WI38 (cell line): Measurements from ENCODE around the gene APOL1.

Experiments used
- H3K4me3 ChIP-seq: 2 replicates; pipeline ENCODE4 v1.5.1; 2011; ENCODE audit warnings: low read depth, mild to moderate bottlenecking, control low read depth, low read length
- TF ChIP-seq, protein P1 (sequence below): IDR thresholded peaks from 2 replicates; pipeline ENCODE4 v1.5.1; 2012; ENCODE audit warnings: low read depth, mild to moderate bottlenecking, control low read depth, low read length

The APOL1 gene

DNA sequence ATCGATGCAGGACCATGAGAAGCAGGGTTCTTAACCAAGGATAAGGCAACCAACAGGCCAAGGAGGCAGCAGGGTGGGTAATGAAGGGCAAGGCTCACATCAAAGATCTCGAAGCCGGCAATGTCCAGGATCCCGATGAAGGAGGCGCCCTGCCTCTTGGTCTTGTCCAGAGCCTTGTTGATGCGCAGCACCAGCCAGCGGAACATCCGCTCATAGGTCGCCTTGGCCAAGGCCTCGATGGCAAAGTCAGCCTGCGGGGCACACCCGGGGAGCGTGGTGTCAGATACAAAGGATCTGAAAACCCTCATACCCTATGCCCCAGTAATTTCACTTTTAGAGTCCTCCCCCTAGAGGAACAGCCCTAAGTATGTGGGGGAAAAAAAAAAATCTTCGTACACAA is 63.5 kb downstream of the APOL1 start:
- H3K4me3 ChIP-seq = no peak overlapping the region
- TF ChIP-seq, protein P1, sequence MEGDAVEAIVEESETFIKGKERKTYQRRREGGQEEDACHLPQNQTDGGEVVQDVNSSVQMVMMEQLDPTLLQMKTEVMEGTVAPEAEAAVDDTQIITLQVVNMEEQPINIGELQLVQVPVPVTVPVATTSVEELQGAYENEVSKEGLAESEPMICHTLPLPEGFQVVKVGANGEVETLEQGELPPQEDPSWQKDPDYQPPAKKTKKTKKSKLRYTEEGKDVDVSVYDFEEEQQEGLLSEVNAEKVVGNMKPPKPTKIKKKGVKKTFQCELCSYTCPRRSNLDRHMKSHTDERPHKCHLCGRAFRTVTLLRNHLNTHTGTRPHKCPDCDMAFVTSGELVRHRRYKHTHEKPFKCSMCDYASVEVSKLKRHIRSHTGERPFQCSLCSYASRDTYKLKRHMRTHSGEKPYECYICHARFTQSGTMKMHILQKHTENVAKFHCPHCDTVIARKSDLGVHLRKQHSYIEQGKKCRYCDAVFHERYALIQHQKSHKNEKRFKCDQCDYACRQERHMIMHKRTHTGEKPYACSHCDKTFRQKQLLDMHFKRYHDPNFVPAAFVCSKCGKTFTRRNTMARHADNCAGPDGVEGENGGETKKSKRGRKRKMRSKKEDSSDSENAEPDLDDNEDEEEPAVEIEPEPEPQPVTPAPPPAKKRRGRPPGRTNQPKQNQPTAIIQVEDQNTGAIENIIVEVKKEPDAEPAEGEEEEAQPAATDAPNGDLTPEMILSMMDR = no peak
